Endothelial cell of umbilical vein (primary cell): Measurements from ENCODE around the gene KYNU.

Experiments
- EZH2 ChIP-seq: IDR thresholded peaks from 2 replicates; pipeline ENCODE4 v1.6.1; 2012; ENCODE audit warnings: borderline replicate concordance, low read depth, mild to moderate bottlenecking, moderate library complexity, low read length, inconsistent platforms; ENCODE audit not compliant: severe bottlenecking
- JUN ChIP-seq: IDR thresholded peaks from 2 replicates; pipeline ENCODE4 v1.6.1; 2011; ENCODE audit warnings: borderline replicate concordance, low read depth; ENCODE audit not compliant: insufficient read length, insufficient read depth
- POLR2A ChIP-seq: IDR thresholded peaks from 2 replicates; pipeline ENCODE4 v1.6.1; 2012; ENCODE audit warnings: low read depth, mild to moderate bottlenecking, control low read depth, low read length
- POLR2AphosphoS5 ChIP-seq: IDR thresholded peaks from 2 replicates; pipeline ENCODE4 v1.6.1; 2012; ENCODE audit warnings: low read depth, mild to moderate bottlenecking, control low read depth, low read length, moderate library complexity; ENCODE audit not compliant: insufficient read depth
- TF ChIP-seq, protein P1 (sequence below), 2 donors: IDR thresholded peaks; 1 replicate in 1 of 2; 2 replicates in 1 of 2; pipeline ENCODE4 v1.5.1; 2011; ENCODE audit warnings: low read length in 2 of 2, mild to moderate bottlenecking in 2 of 2, moderate library complexity in 2 of 2, control low read depth in 1 of 2, inconsistent platforms in 1 of 2, low read depth in 1 of 2; ENCODE audit not compliant: insufficient read depth in 1 of 2; ENCODE audit errors: extremely low read depth in 1 of 2

DNA sequence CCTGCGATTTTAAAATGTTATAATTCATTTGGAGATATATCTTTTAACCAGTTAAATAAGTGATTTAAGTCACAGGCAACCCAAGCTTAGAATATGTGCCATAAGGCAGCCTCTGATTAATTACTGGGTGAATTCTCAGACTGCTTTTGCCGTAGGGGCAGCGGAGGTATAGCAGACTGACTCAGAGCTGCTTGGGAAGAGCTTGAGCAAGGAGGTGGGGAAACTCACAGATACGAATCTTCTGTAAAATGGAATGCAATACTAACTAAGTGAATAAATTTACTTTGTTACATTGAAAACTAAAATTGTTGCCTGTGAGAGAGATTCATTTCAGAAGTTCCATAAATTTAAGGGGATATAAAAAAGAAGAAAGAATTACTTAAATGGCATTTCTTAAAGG lies 115.4 kb downstream of the KYNU start:
- TF ChIP-seq POLR2A (no peak), JUN (no peak), EZH2 (no peak), POLR2AphosphoS5 (no peak)
- TF ChIP-seq, protein P1, sequence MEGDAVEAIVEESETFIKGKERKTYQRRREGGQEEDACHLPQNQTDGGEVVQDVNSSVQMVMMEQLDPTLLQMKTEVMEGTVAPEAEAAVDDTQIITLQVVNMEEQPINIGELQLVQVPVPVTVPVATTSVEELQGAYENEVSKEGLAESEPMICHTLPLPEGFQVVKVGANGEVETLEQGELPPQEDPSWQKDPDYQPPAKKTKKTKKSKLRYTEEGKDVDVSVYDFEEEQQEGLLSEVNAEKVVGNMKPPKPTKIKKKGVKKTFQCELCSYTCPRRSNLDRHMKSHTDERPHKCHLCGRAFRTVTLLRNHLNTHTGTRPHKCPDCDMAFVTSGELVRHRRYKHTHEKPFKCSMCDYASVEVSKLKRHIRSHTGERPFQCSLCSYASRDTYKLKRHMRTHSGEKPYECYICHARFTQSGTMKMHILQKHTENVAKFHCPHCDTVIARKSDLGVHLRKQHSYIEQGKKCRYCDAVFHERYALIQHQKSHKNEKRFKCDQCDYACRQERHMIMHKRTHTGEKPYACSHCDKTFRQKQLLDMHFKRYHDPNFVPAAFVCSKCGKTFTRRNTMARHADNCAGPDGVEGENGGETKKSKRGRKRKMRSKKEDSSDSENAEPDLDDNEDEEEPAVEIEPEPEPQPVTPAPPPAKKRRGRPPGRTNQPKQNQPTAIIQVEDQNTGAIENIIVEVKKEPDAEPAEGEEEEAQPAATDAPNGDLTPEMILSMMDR (IDR thresholded peaks at IDR 0.05; ENCODE audit: extremely low read depth in 1 of 2, insufficient read depth in 1 of 2, low read depth in 1 of 2, low read length in 2 of 2), result no peak
